Stomach (tissue), 9 donors: ENCODE data around the gene EVI5L. TPM values are rescaled to one million over a fixed set of nuclear protein-coding genes. Genes with fewer than 3 reads are reported as not detected.

Experiments
- DNase-seq, 2 donors: peaks; one replicate each; pipeline versions ENCODE4 v3.0.0 to v3.0.0-alpha.2; 2013 to 2019
- H3K27ac ChIP-seq, 5 donors: fragments of 200-600 bp in 4 of 5; sonication (generic) in 4 of 5; one replicate each; pipeline ENCODE4 v1.5.1; 2013 to 2019; ENCODE audit warnings: mild to moderate bottlenecking in 1 of 5, moderate library complexity in 1 of 5
- H3K27me3 ChIP-seq, 3 donors: fragments of 200-600 bp; sonication (generic); one replicate each; pipeline ENCODE4 v1.5.1; 2017 to 2019; ENCODE audit warnings: mixed run types in 1 of 3
- H3K36me3 ChIP-seq, 4 donors: fragments of 200-600 bp; sonication (generic); 1 replicate in 3 of 4; 2 replicates in 1 of 4; pipeline ENCODE4 v1.5.1; 2016 to 2019
- H3K4me1 ChIP-seq, 4 donors: fragments of 200-600 bp; sonication (generic); one replicate each; pipeline ENCODE4 v1.5.1; 2016 to 2019
- H3K4me3 ChIP-seq, 4 donors: fragments of 200-600 bp; sonication (generic) in 3 of 4; one replicate each; pipeline ENCODE4 v1.5.1; 2016 to 2019; ENCODE audit warnings: mild to moderate bottlenecking in 1 of 4
- H3K9me3 ChIP-seq, 4 donors: fragments of 200-600 bp; sonication (generic); one replicate each; pipeline ENCODE4 v1.5.1; 2016 to 2019
- CTCF ChIP-seq, 7 experiments: fragments of 450-650 bp in 4 of 7; fragments of 200-600 bp in 3 of 7; sonication (generic) in 3 of 7; IDR thresholded peaks; one replicate each; pipeline ENCODE4 v1.5.1; 2016 to 2019; ENCODE audit warnings: antibody characterized with exemption in 7 of 7, control low read depth in 2 of 7, mild to moderate bottlenecking in 1 of 7
- EP300 ChIP-seq: sonication (generic); formaldehyde crosslinking; IDR thresholded peaks from one replicate; pipeline ENCODE4 v1.6.1; 2017; ENCODE audit warnings: antibody characterized with exemption
- POLR2A ChIP-seq, 4 donors: fragments of 450-650 bp; IDR thresholded peaks; one replicate each; pipeline ENCODE4 v1.6.1; 2016; ENCODE audit warnings: antibody characterized with exemption in 4 of 4, control low read depth in 2 of 4, mild to moderate bottlenecking in 1 of 4, moderate library complexity in 1 of 4
- POLR2AphosphoS5 ChIP-seq, 3 donors: sonication (generic); formaldehyde crosslinking; IDR thresholded peaks; one replicate each; pipeline ENCODE4 v1.6.1; 2016; ENCODE audit warnings: antibody characterized with exemption in 3 of 3
- WGBS, 5 donors: extraction: QIAGEN DNeasy Blood & Tissue Kit in 3 of 5; methylation state at CpG; one replicate each; pipeline versions ENCODE4 v1.1.5 to v1.1.7; 2013 to 2018; 5-methylcytosine and 5-hydroxymethylcytosine counted together
- intact Hi-C: fragments of 100-400 bp; cut with DNase I; formaldehyde crosslinking; loops from one replicate; pipeline ENCODE4 v1.15.1; 2023; ENCODE audit warnings: low total_unique reads
- polyA plus RNA-seq, 3 donors: library from polyadenylated mRNA; stranded (reverse); fragments of 200-250 nt; gene quantifications; one replicate each; pipeline ENCODE4 v1.2.3, GENCODE V29; 2013
- total RNA-seq, 5 donors: library from RNA; depleted of rRNA; stranded (reverse); fragments of >200 nt; gene quantifications; one replicate each; pipeline versions ENCODE4 v1.1.0 to v1.2.3, GENCODE V29; 2014 to 2016
- donor health status: healthy with polysubstance abuse.
- donor health status: Bipolar disorder and iron deficiency.
- donor health status: healthy.

The EVI5L gene
- total and polyA plus RNA-seq, 8 donors = 4.9 to 31.6 (median 8.4) TPM

- peak; percentile 84 to 97 for DNase-seq
- H3K36me3 ChIP-seq = peaks cover 0 to 4% (median 1%) of the 10 kb centered on the region in 4 donors
- peak overlapping the region; percentile 49 to 61 (median 52) for H3K4me3 ChIP-seq
- peak overlapping the region; percentile 79 to 88 (median 82) for H3K27ac ChIP-seq
- H3K4me1 ChIP-seq = peaks cover 40 to 61% (median 56%) of the 10 kb centered on the region in 4 donors
- H3K27me3 ChIP-seq = peaks cover 6 to 80% (median 47%) of the 10 kb centered on the region in 3 donors
- intact Hi-C loops = no loop called here
- H3K9me3 ChIP-seq = no peaks in the 10 kb centered on the region
- 1 to 2% (median 2%) methylated on average over 25 to 67 of the region's 67 CpGs for WGBS, 5 donors
- TF ChIP-seq POLR2AphosphoS5 (IDR thresholded peaks at IDR 0.05) = no peak
- peak in 3 of 7 experiments; percentile 85 to 92 (median 91) for TF ChIP-seq CTCF (IDR thresholded peaks at IDR 0.05)
Observed at GRCh38 chr19:7868671-7869452, 38.8 kb downstream of the EVI5L start.

GRCh38 chr19:7869453-7869909 lies 39.5 kb downstream of the EVI5L start:
- peak; percentile 82 to 89 for DNase-seq
- H3K9me3 ChIP-seq = no peaks in the 10 kb centered on the region
- WGBS, 5 donors = 1 to 5% (median 2%) methylated on average over 9 to 47 of the region's 47 CpGs; no CpG with 5 or more reads in 1 of the 5 donors
- intact Hi-C loops = no loop called here
- peaks cover 46 to 67% (median 62%) of the 10 kb centered on the region in 4 donors for H3K4me1 ChIP-seq
- H3K36me3 ChIP-seq = no peaks in the 10 kb centered on the region
- H3K27me3 ChIP-seq = peaks cover 8 to 80% (median 52%) of the 10 kb centered on the region in 3 donors
- H3K4me3 ChIP-seq = peak overlapping the region; percentile 49 to 61 (median 52)
- TF ChIP-seq POLR2AphosphoS5 (IDR thresholded peaks at IDR 0.05) (no peak), EP300 (no peak), POLR2A (IDR thresholded peaks at IDR 0.05) (no peak), CTCF (IDR thresholded peaks at IDR 0.05) (peak in 2 of 7 experiments; percentile 7 to 10)
- H3K27ac ChIP-seq = peak overlapping the region; percentile 79 to 88 (median 82)

- Histone ChIP-seq H3K4me3 (peak overlapping the region; percentile 49 to 61 (median 52)), H3K27me3 (peaks cover 8 to 80% (median 52%) of the 10 kb centered on the region in 3 donors), H3K9me3 (no peaks in the 10 kb centered on the region), H3K4me1 (peaks cover 46 to 71% (median 67%) of the 10 kb centered on the region in 4 donors), H3K27ac (peak overlapping the region; percentile 79 to 88 (median 82)), H3K36me3 (no peaks in the 10 kb centered on the region)
- WGBS, 5 donors = 8 to 35% (median 15%) methylated on average over 14 to 30 of the region's 30 CpGs
- peak; percentile 68 to 88 for DNase-seq
- intact Hi-C loops = no loop called here
- TF ChIP-seq CTCF (IDR thresholded peaks at IDR 0.05) (no peak), POLR2A (IDR thresholded peaks at IDR 0.05) (no peak), POLR2AphosphoS5 (IDR thresholded peaks at IDR 0.05) (no peak), EP300 (no peak)
Observed at GRCh38 chr19:7869910-7870511, 40.0 kb downstream of the EVI5L start.
